A549 (cell line): ENCODE results near the gene KAT2B.

Experiments
- FOSL2 ChIP-seq, 2 experiments: fragments of 450-650 bp in 1 of 2; fragments of >200 bp in 1 of 2; sonication (Bioruptor Twin) in 1 of 2; formaldehyde crosslinking; IDR thresholded peaks; 2 replicates each; pipeline versions ENCODE4 v1.5.0 to v1.6.1; 2016 to 2020; ENCODE audit warnings: mild to moderate bottlenecking in 1 of 2, moderate library complexity in 1 of 2
- POLR2A ChIP-seq: IDR thresholded peaks from 2 replicates; pipeline ENCODE4 v1.6.1; 2012; ENCODE audit warnings: mild to moderate bottlenecking, low read length
- RNF2 ChIP-seq: fragments of 200-600 bp; sonication (generic); IDR thresholded peaks from 2 replicates; pipeline ENCODE4 v1.6.1; 2016; ENCODE audit warnings: low read depth, mild to moderate bottlenecking, antibody characterized with exemption, moderate library complexity, borderline replicate concordance
- USF2 ChIP-seq: fragments of 450-650 bp; IDR thresholded peaks from 2 replicates; pipeline ENCODE4 v1.6.1; 2014; ENCODE audit warnings: antibody characterized with exemption
- TF ChIP-seq, protein P1 (sequence below): fragments of >200 bp; sonication (Bioruptor Twin); formaldehyde crosslinking; IDR thresholded peaks from 3 replicates; pipeline ENCODE4 v1.5.1; 2016
- TF ChIP-seq, protein P2 (sequence below): fragments of 250-450 bp; sonication (Bioruptor Pico); IDR thresholded peaks from 2 replicates; pipeline ENCODE4 v1.5.0; 2021; ENCODE audit warnings: mild to moderate bottlenecking, moderate library complexity, borderline replicate concordance

- TF ChIP-seq, protein P1, sequence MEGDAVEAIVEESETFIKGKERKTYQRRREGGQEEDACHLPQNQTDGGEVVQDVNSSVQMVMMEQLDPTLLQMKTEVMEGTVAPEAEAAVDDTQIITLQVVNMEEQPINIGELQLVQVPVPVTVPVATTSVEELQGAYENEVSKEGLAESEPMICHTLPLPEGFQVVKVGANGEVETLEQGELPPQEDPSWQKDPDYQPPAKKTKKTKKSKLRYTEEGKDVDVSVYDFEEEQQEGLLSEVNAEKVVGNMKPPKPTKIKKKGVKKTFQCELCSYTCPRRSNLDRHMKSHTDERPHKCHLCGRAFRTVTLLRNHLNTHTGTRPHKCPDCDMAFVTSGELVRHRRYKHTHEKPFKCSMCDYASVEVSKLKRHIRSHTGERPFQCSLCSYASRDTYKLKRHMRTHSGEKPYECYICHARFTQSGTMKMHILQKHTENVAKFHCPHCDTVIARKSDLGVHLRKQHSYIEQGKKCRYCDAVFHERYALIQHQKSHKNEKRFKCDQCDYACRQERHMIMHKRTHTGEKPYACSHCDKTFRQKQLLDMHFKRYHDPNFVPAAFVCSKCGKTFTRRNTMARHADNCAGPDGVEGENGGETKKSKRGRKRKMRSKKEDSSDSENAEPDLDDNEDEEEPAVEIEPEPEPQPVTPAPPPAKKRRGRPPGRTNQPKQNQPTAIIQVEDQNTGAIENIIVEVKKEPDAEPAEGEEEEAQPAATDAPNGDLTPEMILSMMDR, result no peak
- TF ChIP-seq FOSL2 (IDR thresholded peaks at IDR 0.05) (no peak), FOSL2 (CRISPR knock-in tag; IDR thresholded peaks at IDR 0.05) (no peak), RNF2 (no peak), USF2 (no peak), POLR2A (no peak)
- TF ChIP-seq, protein P2, sequence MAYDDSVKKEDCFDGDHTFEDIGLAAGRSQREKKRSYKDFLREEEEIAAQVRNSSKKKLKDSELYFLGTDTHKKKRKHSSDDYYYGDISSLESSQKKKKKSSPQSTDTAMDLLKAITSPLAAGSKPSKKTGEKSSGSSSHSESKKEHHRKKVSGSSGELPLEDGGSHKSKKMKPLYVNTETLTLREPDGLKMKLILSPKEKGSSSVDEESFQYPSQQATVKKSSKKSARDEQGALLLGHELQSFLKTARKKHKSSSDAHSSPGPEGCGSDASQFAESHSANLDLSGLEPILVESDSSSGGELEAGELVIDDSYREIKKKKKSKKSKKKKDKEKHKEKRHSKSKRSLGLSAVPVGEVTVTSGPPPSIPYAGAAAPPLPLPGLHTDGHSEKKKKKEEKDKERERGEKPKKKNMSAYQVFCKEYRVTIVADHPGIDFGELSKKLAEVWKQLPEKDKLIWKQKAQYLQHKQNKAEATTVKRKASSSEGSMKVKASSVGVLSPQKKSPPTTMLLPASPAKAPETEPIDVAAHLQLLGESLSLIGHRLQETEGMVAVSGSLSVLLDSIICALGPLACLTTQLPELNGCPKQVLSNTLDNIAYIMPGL (CRISPR knock-in tag), result no peak
Observed at GRCh38 chr3:20154928-20155327, 114.7 kb downstream of the KAT2B start.
